ENCODE measurements around the gene LRCH1. TPM values are rescaled to one million over a fixed set of nuclear protein-coding genes. Genes with fewer than 3 reads are reported as not detected.

Gene LRCH1
- total and polyA plus RNA-seq, 2 of the 4 experiments (the other 2 are of a cell fraction) = 7.0 to 8.8 TPM

DNA sequence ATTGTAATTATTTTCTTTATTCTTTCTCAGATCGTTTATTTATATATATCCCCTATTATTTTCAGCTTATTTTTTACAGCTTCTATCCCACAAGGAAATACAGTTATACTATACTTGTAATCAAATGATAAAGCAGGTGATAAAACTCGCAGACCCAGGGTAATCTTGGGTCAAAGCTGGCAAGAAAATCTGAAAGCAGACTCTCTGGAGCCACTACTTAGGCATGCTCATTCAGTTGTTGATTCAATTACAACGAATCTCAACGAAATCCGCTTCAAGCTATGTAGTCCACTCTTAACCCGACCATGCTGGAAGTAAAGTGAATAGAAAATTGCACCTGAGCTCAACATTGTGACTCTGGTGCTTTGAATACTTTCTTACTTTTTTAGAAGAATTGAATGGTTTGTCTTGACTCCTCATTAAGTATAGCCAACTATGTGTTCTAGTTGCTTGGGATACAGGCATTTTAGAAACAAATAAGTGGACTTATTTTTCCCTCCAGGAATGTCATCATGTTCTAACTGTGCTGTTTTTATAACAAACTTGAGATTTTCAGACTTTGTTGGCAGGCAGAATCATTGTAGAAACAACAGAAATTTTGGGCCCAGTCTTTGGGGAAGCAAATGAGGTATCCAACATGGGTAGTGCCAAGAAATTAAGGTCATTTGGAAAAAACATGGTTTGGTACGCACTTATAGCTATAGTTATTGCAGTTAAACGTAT lies 222.6 kb downstream of the LRCH1 start:
- H2BK120ac ChIP-seq (ENCODE audit: low read depth, low read length) = no peak overlapping the region
- no peak overlapping the region for H3K4me3 ChIP-seq (ENCODE audit: insufficient read depth, low read depth, low read length)
- ATAC-seq (ENCODE audit: low read depth) = no peak
- no peak overlapping the region for H2AK5ac ChIP-seq (ENCODE audit: low read depth, low read length)
- peaks cover 14% of the 10 kb centered on the region for H3K36me3 ChIP-seq (ENCODE audit: control insufficient read depth, insufficient read depth, low read length)
- H2BK15ac ChIP-seq (ENCODE audit: low read depth, low read length) = no peak overlapping the region
- H3K27ac ChIP-seq (ENCODE audit: insufficient read depth, low read length) = no peak overlapping the region
- H3K9me3 ChIP-seq (ENCODE audit: control insufficient read depth, insufficient read depth, low read length) = no peaks in the 10 kb centered on the region
- no peak overlapping the region for H2AK9ac ChIP-seq (replicated peaks; ENCODE audit: low read depth, low read length, poor library complexity)
- peaks cover 0 to 4% of the 10 kb centered on the region in 2 experiments; a peak in 1 of 4 replicates for H3K79me1 ChIP-seq (ENCODE audit: low read depth in 1 of 2, low read length in 2 of 2)
- no peak overlapping the region for H4K5ac ChIP-seq (ENCODE audit: low read depth, low read length)
- dilution Hi-C loops (cut with HindIII; ENCODE audit: low sequenced_read_pairs, unreplicated experiment) = no loop called here
- no peak overlapping the region for H2AFZ ChIP-seq (replicated peaks; ENCODE audit: low read length, poor library complexity)
- in situ Hi-C loops (cut with MboI; ENCODE audit: low sequenced_read_pairs) = no loop called here
- no peak overlapping the region for H4K8ac ChIP-seq (ENCODE audit: low read depth in 2 of 2, low read length in 2 of 2)
- H4K20me1 ChIP-seq (ENCODE audit: insufficient read depth, low read length) = no peaks in the 10 kb centered on the region; the same call in 1 of the 2 replicates
- H3K23ac ChIP-seq (ENCODE audit: low read depth, low read length) = no peak overlapping the region
- H3K56ac ChIP-seq (ENCODE audit: extremely low read depth, insufficient read depth, low read length) = no peak overlapping the region
- WGBS, 2 experiments (ENCODE audit: extremely low coverage in 2 of 2, insufficient read length in 1 of 2) = no CpG with 5 or more reads among the region's 8 CpGs
- H3K9me1 ChIP-seq (ENCODE audit: insufficient read depth, low read length) = no peaks in the 10 kb centered on the region; the same call in 1 of the 2 replicates
- intact Hi-C loops (cut with micrococcal nuclease) = loop anchor here (2.0 kb wide), 1 partner anchor 13 kb away; no protein-coding TSS in a partner anchor
- no peak overlapping the region for H2BK5ac ChIP-seq (ENCODE audit: low read depth, low read length, poor library complexity, severe bottlenecking)
- no peak overlapping the region for H3K4ac ChIP-seq (ENCODE audit: low read depth, low read length)
- no peak overlapping the region for H2BK20ac ChIP-seq (ENCODE audit: low read depth, low read length)
- BruUV-seq (replicated peaks) = no TSS peak
- no peak overlapping the region for H3K9ac ChIP-seq (ENCODE audit: low read depth, low read length)
- CTCF ChIA-PET = no interaction called here
- no peak for TF ChIP-seq MXI1 (IDR thresholded peaks at IDR 0.05; ENCODE audit: borderline replicate concordance, low read depth, low read length)
- TF ChIP-seq FOS (IDR thresholded peaks at IDR 0.05; ENCODE audit: low read depth, low read length) = no peak
- no peak for TF ChIP-seq POLR2A (IDR thresholded peaks at IDR 0.05; ENCODE audit: low read depth, low read length)
- TF ChIP-seq, protein P1, sequence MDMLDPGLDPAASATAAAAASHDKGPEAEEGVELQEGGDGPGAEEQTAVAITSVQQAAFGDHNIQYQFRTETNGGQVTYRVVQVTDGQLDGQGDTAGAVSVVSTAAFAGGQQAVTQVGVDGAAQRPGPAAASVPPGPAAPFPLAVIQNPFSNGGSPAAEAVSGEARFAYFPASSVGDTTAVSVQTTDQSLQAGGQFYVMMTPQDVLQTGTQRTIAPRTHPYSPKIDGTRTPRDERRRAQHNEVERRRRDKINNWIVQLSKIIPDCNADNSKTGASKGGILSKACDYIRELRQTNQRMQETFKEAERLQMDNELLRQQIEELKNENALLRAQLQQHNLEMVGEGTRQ (IDR thresholded peaks at IDR 0.05; ENCODE audit: low read depth, low read length) = no peak
- POLR2A ChIA-PET (ENCODE audit: unreplicated experiment) = no interaction called here
- H3K4me2 ChIP-seq (ENCODE audit: low read depth, low read length) = no peak overlapping the region
- H3K14ac ChIP-seq (replicated peaks; ENCODE audit: low read depth, low read length) = no peak overlapping the region
- H3K18ac ChIP-seq (ENCODE audit: low read depth, low read length) = no peak overlapping the region
- no peak overlapping the region for H4K91ac ChIP-seq (ENCODE audit: insufficient read depth, low read depth, low read length)
- peaks cover 3% of the 10 kb centered on the region; the same call in 1 of the 2 replicates for H3K4me1 ChIP-seq (ENCODE audit: control insufficient read depth, insufficient read depth, low read length)
- H3K27me3 ChIP-seq (ENCODE audit: control insufficient read depth, insufficient read depth, low read length) = no peaks in the 10 kb centered on the region
- no peak for DNase-seq
